HCT116 (cell line): Measurements from ENCODE around the gene ARSJ.
"Not testable (repeated sequence)": the region's sequence is repeated elsewhere in the genome, so short reads cannot be mapped to it uniquely, and the experiment has no call there.

Experiments
- POLR2AphosphoS5 ChIP-seq: IDR thresholded peaks from 2 replicates; pipeline ENCODE4 v1.6.1; 2011; ENCODE audit warnings: mild to moderate bottlenecking, low read depth, low read length, moderate library complexity
- RAD21 ChIP-seq: IDR thresholded peaks from 2 replicates; pipeline ENCODE4 v1.6.1; 2012; ENCODE audit warnings: low read depth, mild to moderate bottlenecking
- TF ChIP-seq, protein P1 (sequence below): IDR thresholded peaks from 2 replicates; pipeline ENCODE4 v1.6.1; 2012

GRCh38 chr4:113940103-113940502, 39.3 kb downstream of the ARSJ start:
- TF ChIP-seq, protein P1, sequence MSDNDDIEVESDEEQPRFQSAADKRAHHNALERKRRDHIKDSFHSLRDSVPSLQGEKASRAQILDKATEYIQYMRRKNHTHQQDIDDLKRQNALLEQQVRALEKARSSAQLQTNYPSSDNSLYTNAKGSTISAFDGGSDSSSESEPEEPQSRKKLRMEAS, result not testable (repeated sequence)
- not testable (repeated sequence) for TF ChIP-seq RAD21, POLR2AphosphoS5
